ENCODE measurements around the gene AP1M1.

- TF ChIP-seq CTCF (IDR thresholded peaks at IDR 0.05) (no peak), POLR2A (IDR thresholded peaks at IDR 0.05) (no peak)
Measured at GRCh38 chr19:16156904-16157303, 40.8 kb upstream of the AP1M1 start.

Data from heart left ventricle (tissue), 13 donors.